NCI-H446 treated with DMSO at 0.1 percent for 48 hours (cell line): Measurements from ENCODE around the gene SPSB1.

Source experiments
- DNase-seq: peaks from one replicate; lab custom pipeline; 2025; lab: John Stamatoyannopoulos, UW

SPSB1 gene

DNA sequence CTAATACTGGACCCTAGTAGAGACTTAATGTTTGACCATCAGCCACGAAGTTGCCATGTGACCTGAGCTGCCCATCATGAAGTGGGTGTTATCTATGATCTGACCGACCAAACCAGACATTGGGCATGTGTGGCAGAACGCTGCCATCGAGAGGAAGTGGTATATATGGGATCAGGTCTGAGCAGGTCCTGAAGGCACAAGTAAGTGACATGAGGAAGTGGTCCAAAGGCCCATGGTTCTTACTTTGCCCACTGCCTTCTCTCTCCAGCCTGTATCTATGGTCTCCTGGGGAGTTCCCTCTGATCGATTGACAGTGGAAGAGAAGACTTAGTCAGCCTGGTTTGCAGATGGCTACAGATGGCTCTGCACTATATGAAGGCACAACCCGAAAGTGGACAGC lies 7.9 kb downstream of the SPSB1 start:
- no peak for DNase-seq

DNA sequence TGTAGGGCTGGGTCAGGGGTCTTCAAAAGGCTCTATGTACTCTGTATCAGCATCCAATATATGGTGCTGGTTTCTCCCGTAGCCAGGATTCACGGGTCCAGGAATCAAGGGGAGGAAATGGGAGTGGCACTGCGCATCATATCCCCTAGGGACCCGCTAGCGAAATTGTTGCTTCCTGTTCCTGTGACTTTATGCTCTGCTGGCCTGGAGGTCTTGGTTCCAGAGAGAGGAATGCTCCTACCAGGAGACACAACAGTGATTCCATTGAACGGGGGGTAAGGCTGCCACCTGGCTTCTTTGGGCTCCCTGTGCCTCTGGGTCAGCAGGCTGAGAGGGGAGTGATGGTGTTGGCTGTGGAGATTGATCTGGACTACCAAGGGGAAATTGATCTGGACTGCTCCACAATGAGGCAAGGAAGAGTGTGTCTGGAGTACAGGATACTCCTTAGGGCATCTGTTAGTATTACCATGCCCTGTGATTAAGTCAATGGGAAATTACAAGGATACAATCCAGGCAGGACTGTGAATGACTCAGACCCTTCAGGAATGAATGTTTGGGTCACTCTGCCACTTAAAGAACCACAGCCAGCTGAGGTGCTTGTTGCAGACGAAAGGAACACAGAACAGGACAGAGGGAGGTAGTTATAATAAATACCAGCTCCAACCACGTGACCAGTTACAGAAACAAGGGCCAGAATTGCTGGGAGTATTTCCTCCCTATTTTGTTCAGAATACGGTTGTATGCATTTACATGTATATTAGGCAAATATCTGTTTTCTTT lies 10.2 kb downstream of the SPSB1 start:
- no peak for DNase-seq

GRCh38 chr1:9303916-9304315 lies 11.2 kb downstream of the SPSB1 start:
- no peak for DNase-seq

DNA sequence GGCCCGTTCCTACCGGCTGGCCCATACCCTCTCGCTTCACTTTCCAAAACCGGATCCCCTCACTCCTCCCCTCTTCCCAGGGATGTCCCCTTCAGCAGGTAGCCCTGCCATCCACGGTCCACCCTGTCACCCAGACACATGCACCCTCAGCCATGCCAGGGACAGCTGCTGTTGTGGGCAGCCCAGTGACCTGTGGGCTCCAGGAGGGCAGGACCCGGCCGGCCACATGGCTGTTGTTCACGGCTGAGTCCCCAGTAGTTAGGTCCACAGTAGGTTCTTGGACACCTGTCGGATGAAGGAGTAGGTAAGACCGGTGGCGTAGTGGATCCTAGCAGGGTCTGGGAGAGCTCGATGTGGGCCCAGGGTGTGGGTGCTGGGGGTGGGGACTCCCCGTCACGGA lies 12.5 kb downstream of the SPSB1 start:
- no peak for DNase-seq

DNA sequence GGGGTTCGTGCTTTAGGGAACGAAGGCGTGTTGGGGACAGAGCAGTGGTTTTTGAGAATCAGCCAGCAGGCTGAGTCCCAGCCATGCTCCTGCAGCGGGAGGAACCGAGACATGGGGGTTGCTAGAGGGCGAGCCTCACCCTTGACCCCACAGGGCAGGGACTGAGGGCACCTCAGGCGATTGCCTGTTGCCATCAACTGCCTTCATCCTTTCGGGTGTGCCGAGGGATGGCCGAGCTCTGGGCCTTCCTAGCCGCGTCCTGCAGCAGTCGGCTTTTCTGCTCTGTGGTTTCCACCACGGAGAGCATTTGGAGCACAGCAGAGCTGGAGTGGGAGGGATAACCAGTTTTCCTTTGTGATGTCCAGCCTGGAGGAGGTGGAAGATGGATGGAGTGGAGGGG lies 13.3 kb downstream of the SPSB1 start:
- no peak for DNase-seq

DNA sequence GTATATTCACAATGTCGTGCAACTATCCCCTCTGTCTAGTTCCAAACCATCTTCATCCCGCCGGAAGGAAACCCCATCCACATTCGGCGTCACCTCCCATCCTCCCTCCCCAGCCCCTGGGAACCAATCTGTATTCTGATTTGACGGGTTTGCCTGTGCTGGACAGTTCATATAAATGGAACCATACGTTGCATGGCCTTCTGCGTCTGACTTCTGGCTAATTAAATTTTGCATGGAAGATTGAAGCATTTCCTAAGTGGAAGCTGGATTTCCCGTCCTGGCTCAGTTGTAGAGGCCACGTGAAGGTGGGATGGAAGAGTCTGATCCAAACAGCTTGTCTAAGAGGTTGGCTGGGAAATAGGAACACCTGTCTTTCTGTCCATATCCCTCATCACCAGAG lies 14.6 kb downstream of the SPSB1 start:
- DNase-seq, result no peak

- no peak for DNase-seq
These were observed 15.6 kb downstream of the SPSB1 start for GRCh38 chr1:9308236-9308785.

DNA sequence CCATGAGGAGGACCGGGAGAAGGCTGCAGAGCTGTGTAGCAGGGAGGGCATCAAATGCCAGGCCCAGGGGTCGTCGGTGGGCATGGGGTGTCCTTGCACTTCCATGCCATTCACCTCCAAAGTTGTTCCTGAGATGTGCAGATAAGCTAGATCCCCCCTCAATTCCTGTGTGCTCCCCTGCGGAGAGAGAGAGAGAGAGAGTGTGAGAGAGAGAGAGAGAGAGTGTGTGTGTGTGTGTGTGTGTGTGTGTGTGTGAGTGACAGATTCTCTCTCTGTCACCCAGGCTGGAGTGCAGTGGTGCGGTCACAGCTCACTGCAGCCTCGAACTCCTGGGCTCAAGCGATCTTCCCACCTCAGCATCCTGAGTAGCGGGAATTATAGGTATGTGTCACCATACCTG lies 16.4 kb downstream of the SPSB1 start:
- no peak for DNase-seq

DNA sequence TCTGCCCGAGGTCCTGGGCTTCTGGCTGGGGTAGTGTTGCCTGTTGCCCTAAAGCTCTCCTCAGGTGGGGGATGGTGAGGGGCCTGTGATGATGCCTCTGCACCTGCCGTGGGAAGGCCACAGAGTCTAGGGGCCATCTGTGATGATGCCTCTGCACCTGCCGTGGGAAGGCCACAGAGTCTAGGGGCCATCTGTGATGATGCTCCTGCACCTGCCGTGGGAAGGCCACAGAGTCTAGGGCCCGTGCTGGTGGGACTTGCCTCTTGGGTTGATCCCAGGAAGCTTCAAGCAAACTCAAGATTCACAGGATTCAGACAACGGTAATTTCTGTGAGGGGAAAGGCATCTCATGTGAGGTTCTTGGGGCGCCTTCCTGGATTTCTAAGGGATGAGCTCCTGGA lies 17.3 kb downstream of the SPSB1 start:
- no peak for DNase-seq

- no peak for DNase-seq
These were observed 18.3 kb downstream of the SPSB1 start for GRCh38 chr1:9311029-9311428.

- no peak for DNase-seq
These were observed 18.8 kb downstream of the SPSB1 start for GRCh38 chr1:9311479-9311878.

- DNase-seq, result no peak
These were observed 19.6 kb downstream of the SPSB1 start for GRCh38 chr1:9312168-9312720.

DNA sequence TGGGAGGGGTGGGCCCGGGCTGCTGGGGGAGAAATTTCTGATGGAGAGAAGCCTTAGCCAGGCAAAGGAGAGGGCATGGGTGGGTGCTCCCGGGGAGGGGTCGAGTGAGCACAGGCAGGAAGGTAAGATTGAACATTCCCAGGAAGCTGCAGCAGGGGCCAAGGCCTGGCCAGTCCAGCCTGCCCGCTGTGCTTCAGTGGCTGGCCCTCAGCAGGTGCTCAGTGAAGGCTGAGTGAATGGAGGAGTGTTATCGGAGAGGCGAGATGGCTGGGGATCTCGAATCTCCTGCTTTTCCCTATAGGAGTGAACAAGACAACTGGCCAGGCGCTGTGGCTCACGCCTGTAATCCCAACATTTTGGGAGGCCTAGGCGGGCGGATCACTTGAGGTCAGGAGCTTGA lies 20.9 kb downstream of the SPSB1 start:
- no peak for DNase-seq

GRCh38 chr1:9314111-9314510 lies 21.4 kb downstream of the SPSB1 start:
- DNase-seq, result no peak

- no peak for DNase-seq
These were observed 22.2 kb downstream of the SPSB1 start for GRCh38 chr1:9314711-9315379.

DNA sequence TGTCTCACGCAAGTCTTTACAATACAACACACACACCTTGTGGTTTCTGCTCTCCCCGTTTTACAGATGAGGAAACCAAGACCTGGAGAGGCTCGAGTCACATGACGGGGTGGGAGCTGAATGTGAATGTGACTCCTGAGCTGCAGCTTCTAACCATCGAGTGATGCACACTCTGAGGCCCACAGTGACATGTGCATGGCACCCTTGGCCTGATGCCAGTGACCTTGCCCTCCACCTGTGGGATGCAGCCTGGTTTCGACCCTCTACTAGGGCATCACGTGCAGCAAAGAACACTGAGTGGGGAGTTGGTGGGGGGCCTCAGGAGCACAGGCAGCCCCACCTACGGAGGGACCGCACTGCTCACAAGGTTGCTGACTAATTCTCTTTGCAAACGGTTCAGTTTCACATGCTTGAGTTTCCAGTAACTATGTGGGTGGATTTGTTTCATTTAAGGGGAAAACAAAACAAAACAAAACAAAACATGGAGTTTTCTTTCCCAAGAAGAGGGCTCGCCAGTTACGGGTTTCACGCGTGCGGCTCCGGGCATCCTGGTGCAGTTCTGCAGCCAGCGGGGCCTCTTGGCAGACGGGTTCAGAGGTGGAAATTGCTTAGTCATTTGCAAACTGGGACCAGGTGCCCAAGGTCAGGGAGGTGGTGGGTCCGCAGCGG lies 22.9 kb downstream of the SPSB1 start:
- DNase-seq, result no peak

DNA sequence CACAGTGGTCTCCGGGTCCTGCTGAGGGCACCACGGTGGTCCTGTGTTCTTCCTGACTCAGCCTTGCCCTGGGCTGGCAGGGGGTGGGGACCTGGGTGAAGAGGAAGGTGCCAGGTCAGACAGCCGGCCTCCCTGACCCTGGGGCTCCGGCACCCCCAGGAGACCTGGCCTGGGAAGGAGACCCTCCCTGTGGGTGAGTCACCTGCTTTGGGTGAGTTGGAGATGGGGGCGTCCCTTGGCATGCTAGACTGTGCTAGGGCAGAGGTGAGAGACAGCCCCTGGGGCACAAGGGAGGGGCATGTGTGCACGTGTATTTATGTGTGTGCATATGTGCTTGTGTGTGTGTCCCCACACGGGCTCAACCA lies 23.4 kb downstream of the SPSB1 start:
- DNase-seq, result no peak

GRCh38 chr1:9316512-9316911 lies 23.8 kb downstream of the SPSB1 start:
- DNase-seq, result no peak

- no peak for DNase-seq
These were observed 24.4 kb downstream of the SPSB1 start for GRCh38 chr1:9317072-9317471.

DNA sequence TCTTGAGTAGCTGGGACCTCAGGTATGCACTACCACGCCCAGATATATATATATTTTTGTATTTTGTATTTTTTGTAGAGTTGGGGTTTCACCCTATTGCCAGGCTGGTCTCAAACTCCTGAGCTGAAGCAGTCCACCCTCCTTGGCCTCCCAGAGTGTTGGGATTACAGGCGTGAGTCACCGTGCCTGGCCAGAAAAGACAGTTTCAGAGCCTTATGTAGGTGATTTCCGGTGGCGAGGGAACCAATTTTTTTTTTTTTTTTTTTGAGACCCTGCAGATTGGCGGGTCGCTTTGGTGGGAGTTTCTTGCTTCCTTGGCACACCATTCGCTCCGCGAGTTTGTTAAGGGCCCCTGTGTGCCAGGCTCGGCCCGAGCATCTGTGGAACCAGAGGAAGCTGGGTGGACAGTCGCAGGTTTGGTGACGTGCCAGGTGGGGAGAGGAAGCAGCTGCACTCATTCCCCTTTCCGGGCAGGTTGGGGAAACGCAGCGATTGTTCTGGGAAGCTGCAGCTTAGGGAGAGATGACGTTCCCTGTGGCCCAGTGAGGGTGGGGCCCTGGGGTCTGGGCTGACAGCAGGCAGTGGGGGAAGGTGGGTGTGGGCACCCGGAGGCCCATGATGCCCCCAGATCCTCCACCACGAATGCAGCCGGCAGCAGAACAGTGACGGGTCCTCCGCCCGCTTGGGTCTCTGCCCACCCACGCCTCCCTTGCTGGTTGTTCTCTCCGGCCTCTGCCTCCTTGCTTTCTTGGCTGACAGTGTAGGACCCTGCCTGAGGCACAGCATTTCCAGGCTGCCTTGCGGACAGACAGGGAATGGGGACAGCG lies 25.1 kb downstream of the SPSB1 start:
- no peak for DNase-seq

- no peak for DNase-seq
These were observed 26.6 kb downstream of the SPSB1 start for GRCh38 chr1:9319208-9319788.
